HG03097 (cell line): ENCODE results near the gene ATP8B1.

Source experiments
- ATAC-seq: cut with Tn5 transposase; IDR thresholded peaks from one replicate; pipeline ENCODE4 v1.9.1; 2021; ENCODE audit not compliant: unreplicated experiment, low FRiP score

Gene ATP8B1

GRCh38 chr18:57635003-57635822, 167.9 kb downstream of the ATP8B1 start:
- ATAC-seq: no peak

- no peak for ATAC-seq
Measured at GRCh38 chr18:57631697-57632096, 171.4 kb downstream of the ATP8B1 start.

DNA sequence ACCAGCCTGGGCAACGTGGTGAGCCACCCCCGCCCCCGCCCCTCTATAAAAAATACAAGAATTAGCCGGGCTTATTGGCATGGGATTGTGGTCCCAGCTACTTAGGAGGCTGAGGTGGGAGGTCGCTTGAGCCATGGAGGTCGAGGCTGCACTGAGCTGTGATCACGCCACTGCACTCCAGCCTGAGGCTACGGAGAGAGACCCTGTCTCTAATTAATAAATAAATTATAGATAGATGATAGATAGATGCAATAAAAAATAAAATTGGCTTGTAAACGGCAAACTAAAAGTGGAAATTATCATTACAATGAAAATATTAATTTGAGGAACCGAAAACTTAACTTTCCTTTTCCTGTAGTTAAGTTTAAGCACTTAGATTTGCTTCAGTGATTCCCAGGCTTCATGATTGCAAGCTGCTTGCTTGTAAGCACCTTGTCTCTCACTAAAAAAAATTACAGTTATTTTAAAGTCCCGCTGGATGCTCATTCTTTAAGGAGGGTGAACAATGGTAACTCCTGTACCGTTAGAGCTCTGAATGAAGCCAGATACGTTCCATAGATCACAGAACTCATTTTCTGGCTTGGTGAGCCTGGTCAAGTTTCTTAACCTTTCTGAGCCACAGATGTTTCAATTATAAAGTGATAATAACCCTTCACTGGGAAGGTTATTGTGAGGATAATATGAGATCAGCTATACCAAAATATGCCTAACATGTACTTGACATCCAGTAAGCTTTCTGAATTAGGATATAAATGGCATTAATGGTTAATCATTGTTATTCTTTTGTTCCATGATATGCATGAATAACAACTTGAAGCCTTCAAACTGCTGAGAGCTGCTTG, 172.1 kb downstream of the ATP8B1 start:
- peak; percentile 39 for ATAC-seq

DNA sequence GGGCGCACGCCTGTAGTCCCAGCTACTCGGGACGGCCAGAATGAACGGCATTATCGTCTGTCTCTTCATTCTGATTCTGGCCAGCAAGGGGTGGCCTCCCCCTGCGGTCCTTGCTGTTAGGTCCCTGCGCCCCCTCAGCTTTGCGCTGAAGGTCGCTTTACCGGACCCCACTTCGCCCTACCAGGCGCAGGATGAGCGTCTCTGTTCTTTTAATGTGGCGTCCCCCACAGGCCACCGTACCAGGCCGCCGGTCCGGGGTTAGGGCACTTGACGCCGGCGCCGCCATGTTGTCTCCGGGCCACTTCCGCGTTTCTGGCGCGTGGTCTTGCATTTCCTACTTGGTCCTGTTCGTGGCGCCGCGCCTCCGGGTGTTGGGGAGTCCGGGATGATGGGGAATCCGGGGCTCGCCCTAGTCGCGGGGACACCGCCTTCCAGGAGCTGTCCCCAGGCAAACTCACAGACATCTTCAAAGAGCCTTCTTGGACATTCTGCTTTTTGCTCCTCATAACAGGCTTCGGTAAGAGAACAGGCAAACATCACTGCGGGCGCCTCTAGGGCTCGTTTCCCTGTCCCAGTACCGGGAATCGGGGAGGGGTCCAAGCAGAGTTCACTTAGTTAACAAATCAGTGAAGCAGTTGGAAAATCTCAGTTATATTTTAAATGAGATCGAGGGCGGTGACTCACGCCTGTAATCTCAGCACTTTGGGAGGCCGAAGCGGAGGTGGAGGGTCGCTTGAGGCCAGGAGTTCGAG, 172.9 kb downstream of the ATP8B1 start:
- ATAC-seq: peak; percentile 90

DNA sequence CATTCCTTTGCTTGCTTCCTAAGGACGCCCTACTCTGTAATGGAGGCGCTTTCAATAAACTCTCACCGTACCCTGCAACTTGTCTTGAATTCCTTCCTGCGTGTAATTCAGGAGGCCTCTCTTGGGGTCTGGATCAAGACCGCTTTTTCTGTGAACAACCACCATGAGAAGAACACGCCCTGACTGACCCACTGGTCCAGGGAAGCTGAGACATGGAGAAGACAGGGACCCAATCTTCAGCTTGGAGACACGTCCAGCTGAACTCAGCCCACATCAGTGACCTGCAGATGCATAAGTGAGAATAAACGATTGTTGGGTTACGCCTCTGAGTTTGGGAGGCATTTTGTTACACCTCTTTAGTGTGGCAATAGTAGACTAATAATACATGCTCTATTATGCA, 173.7 kb downstream of the ATP8B1 start:
- no peak for ATAC-seq

DNA sequence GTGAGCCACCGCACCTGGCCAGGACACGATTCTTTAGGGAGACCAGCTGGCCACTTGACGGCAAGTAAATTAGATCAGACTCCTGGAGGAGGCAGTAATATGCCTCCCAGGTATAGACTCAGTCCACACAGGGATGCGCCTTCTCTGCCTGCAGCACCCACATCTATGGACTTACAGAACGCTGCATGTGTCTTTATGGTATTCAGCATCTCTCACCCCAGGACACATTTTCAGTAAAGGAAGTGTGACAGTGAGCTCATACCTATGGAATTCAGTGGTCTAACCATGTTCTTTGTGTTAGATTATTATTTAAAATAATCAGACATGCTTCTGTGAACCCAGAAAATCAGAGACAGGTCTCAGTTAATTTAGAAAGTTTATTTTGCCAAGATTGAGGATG, 175.6 kb downstream of the ATP8B1 start:
- ATAC-seq: no peak

DNA sequence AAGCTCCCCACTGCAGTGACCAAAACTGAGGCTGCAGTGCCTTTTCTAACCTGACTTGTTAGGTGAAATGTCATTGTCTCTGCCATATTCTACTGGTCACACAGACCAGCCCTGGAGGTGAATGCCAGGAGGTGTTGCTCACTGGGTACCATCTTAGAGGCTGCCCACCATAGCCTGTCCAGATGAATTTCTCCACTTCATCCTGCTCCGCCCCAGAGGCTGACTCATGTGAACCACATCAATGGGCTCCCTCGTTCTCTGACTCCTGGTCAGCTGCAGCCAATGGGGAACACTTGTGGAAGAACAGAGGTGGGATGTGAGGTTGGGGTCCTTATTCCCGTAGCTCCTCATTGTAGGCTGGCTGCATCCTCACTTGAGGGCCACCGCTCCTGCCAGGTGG, 178.1 kb downstream of the ATP8B1 start:
- ATAC-seq: no peak

- peak; percentile 5 for ATAC-seq
Measured at GRCh38 chr18:57621246-57621604, 181.9 kb downstream of the ATP8B1 start.

- ATAC-seq: no peak
Measured at GRCh38 chr18:57619876-57620275, 183.2 kb downstream of the ATP8B1 start.

GRCh38 chr18:57618910-57619309, 184.2 kb downstream of the ATP8B1 start:
- ATAC-seq: no peak

GRCh38 chr18:57603871-57604270, 199.2 kb downstream of the ATP8B1 start:
- ATAC-seq: no peak
